NCI-H1930 (cell line): ENCODE data around the gene RBM6.

ENCODE experiments used
- DNase-seq, 2 experiments: peaks; one replicate each; lab custom pipeline; 2025; lab: John Stamatoyannopoulos, UW

The RBM6 gene

GRCh38 chr3:50095352-50095998, 155.5 kb downstream of the RBM6 start:
- DNase-seq: no peak

- DNase-seq: no peak
Observed at GRCh38 chr3:50100386-50100785, 160.4 kb downstream of the RBM6 start.

GRCh38 chr3:50100956-50101845, 161.3 kb downstream of the RBM6 start:
- DNase-seq: no peak

- no peak for DNase-seq
Observed at GRCh38 chr3:50102558-50102957, 162.6 kb downstream of the RBM6 start.

- no peak for DNase-seq
Observed at GRCh38 chr3:50111757-50112156, 171.8 kb downstream of the RBM6 start.

GRCh38 chr3:50112462-50112861, 172.5 kb downstream of the RBM6 start:
- no peak for DNase-seq

- no peak for DNase-seq
Observed at GRCh38 chr3:50117120-50117519, 177.2 kb downstream of the RBM6 start.

GRCh38 chr3:50118237-50118636, 178.3 kb downstream of the RBM6 start:
- no peak for DNase-seq

- no peak for DNase-seq
Observed at GRCh38 chr3:50119786-50120185, 179.8 kb downstream of the RBM6 start.

- DNase-seq: no peak
Observed at GRCh38 chr3:50120364-50121071, 180.6 kb downstream of the RBM6 start.

GRCh38 chr3:50121072-50122032, 181.4 kb downstream of the RBM6 start:
- peak; percentile 5 to 54 for DNase-seq

GRCh38 chr3:50122071-50122470, 182.1 kb downstream of the RBM6 start:
- DNase-seq: no peak

- DNase-seq: no peak
Observed at GRCh38 chr3:50122661-50123391, 182.9 kb downstream of the RBM6 start.

- DNase-seq: no peak
Observed at GRCh38 chr3:50123394-50124051, 183.6 kb downstream of the RBM6 start.

- DNase-seq: no peak
Observed at GRCh38 chr3:50124052-50124799, 184.3 kb downstream of the RBM6 start.

GRCh38 chr3:50124800-50125178, 184.8 kb downstream of the RBM6 start:
- DNase-seq: no peak

- no peak for DNase-seq
Observed at GRCh38 chr3:50125541-50126286, 185.8 kb downstream of the RBM6 start.

GRCh38 chr3:50126287-50127211, 186.6 kb downstream of the RBM6 start:
- no peak for DNase-seq
